GM21723 (cell line): ENCODE data around the gene SMARCAL1.

Experiments
- ATAC-seq: cut with Tn5 transposase; IDR thresholded peaks from one replicate; pipeline ENCODE4 v1.9.1; 2021; ENCODE audit warnings: mild to moderate bottlenecking, moderate library complexity; ENCODE audit not compliant: unreplicated experiment

SMARCAL1 gene

GRCh38 chr2:216473187-216473586 lies 60.9 kb downstream of the SMARCAL1 start:
- ATAC-seq = no peak

- ATAC-seq = peak; percentile 74
Observed at GRCh38 chr2:216474925-216475670, 62.8 kb downstream of the SMARCAL1 start.

DNA sequence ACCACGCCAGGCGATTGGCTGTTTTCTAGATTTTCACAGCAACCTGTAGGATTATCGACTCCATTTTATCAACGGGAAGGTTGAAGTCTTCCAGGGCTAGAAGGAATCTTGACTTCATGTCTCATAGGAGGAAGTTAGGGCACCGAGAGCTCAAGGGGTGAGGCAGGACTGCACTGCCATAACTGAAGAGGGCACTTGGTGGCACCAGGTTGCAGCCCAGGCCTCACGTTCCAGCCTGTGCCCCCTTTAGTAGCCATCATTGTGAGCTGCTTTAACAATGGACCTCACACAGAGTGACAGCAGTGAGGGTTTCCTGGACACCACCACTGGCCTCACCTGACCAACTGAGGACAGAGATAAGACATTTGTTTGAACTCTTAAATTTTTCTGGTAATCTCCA lies 63.5 kb downstream of the SMARCAL1 start:
- ATAC-seq = no peak

- ATAC-seq = no peak
Observed at GRCh38 chr2:216477283-216478035, 65.2 kb downstream of the SMARCAL1 start.

GRCh38 chr2:216478151-216478550 lies 65.9 kb downstream of the SMARCAL1 start:
- ATAC-seq = no peak

- ATAC-seq = no peak
Observed at GRCh38 chr2:216478791-216479190, 66.5 kb downstream of the SMARCAL1 start.

GRCh38 chr2:216480221-216480620 lies 67.9 kb downstream of the SMARCAL1 start:
- ATAC-seq = no peak

DNA sequence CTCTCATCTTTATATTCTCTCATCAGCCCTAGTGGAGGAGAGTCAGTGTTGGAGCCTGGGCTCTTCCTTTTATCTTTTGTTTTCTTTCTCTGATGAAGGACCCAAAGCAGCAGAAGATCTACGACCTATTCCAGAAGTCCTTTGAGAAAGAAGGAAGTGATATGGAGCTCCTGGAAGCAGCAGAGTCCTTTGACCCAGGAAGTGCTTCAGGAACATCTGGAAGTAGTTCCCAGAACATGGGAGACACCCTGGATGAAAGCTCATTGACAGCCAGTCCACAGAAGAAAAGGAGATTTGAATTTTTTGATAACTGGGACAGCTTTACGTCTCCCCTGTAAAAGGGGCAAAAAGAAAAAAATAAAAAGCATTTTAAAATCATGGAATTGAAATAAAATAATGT lies 70.4 kb downstream of the SMARCAL1 start:
- ATAC-seq = no peak

GRCh38 chr2:216485237-216485636 lies 73.0 kb downstream of the SMARCAL1 start:
- ATAC-seq = no peak

DNA sequence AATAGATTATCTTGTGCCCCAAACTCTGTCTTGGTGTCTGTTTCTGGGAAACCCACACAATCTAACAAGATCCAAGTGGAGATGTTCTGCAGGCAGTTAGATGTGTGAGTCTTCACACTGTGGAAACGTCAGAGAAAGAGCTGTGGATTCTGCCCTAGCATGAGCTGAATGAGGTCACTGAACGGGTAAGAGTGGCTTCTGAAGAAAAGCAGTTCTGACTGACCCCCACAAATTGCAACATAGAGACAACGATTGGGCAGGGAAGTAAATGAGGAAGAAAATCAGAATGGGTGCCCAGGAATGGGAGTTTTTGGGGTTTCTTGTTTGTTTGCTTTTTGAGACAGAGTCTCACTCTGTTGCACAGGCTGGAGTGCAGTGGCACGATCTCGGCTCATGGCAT lies 73.5 kb downstream of the SMARCAL1 start:
- no peak for ATAC-seq

DNA sequence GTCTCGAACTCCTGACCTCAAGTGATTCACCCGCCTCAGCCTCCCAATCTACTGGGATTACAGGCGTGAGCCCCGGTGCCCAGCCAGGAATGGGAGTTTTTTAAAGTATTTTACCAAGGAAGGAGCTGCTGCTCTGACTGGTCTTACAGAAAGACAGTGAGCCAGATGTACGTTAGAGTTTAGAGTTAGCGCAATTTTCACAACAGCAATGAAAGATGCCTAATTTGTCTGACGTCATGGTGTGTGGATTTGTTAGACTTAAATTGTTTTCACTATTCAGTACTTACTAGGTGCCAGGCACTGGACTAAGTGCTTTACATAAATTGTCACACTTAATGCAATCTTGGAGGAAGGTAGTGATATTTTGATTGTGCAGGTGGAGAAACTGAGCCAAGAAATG lies 74.0 kb downstream of the SMARCAL1 start:
- no peak for ATAC-seq

DNA sequence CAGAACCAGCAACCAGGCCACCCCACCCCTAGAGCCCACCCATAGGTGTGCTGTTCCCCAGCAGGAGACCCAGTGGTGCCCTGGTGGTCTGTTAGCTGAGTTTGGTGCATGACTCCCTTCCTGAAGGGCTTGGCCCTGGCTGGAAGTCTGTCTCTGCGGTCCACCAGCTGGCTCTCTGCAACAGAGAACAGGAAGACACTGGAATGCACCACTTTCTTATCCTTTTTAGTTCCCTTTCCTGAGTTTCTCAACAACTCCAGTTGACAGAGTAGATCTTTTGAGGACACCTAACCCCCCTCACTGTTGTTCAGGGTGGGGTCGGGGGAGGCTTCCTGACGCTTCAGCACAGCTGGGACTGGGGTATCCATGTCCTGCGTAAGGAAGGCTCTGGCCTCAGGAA lies 74.4 kb downstream of the SMARCAL1 start:
- no peak for ATAC-seq

DNA sequence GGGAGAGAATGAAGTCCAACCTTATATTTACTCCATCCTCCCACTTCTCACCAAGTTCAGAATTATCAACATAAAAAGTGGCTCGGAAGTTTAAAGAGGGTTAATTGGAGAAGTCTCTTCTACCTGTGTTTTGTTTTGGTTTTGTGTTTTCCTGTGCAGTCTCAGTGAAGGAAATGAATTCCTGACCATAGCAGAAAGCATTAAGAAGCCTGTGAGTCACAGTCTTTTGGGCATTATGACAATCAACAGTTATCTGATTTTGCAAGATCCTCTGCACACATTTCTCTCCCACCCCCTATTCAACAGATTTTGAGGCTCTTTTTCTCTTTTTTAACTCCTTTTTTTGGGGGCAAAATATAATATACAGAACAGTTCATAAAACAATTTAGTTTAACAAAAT lies 77.8 kb downstream of the SMARCAL1 start:
- no peak for ATAC-seq

GRCh38 chr2:216491793-216492596 lies 79.7 kb downstream of the SMARCAL1 start:
- peak; percentile 79 for ATAC-seq

- no peak for ATAC-seq
Observed at GRCh38 chr2:216492597-216493333, 80.5 kb downstream of the SMARCAL1 start.

- ATAC-seq = no peak
Observed at GRCh38 chr2:216493334-216493685, 81.0 kb downstream of the SMARCAL1 start.

- no peak for ATAC-seq
Observed at GRCh38 chr2:216495656-216496055, 83.4 kb downstream of the SMARCAL1 start.

DNA sequence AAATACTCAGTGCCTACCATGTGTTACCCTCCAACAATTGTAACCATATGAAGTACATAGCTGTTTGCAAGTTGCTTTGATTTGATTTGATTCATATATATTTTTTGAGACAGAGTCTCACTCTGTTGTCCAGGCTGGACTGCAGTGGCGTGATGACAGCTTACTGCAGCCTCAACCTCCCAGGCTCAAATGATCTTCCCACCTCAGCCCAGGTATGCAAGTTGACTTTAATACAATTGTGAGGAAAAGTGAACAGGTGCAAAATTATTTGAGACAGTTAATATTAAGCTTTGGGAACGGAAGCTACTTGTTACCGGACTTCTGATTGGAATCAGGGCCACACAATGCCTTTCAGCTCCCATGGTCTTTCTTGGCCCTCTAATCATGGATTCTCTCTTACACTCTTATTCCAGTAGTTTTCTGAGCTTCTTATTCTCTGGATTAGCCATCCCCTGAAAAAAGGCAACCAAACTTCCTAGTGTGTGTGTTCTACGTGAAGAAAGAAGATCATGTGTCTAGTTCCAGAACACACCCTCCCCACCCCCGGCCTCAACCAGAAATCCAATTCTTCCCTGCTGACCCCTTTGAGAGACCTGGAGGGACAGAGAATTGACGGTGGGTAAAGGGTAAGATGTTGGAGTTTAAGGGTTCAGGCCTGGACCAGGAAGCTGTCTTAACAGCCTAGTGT lies 85.2 kb downstream of the SMARCAL1 start:
- no peak for ATAC-seq

DNA sequence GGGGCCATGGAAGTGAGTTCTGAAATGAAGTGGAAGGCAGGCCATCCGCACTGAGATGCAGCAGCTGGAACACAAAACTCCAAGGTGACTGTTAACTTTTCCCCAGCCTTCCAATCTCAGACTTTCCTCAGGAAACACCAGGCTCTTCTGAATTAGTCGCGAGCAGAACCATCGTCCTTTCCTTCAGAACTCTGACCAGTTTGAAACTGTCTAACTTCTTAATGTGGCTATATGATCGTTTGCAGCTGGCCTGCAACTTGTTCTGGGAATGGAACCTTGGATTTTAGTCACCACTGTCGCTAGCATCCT lies 85.7 kb downstream of the SMARCAL1 start:
- no peak for ATAC-seq
